H9 (cell line): ENCODE data around the gene CDS1. TPM values are rescaled to one million over a fixed set of nuclear protein-coding genes. Genes with fewer than 3 reads are reported as not detected.

Experiments
- DNase-seq: peaks from one replicate; pipeline ENCODE4 v3.0.0-alpha.2; 2017
- H2AFZ ChIP-seq: one replicate; pipeline ENCODE4 v1.6.1; 2013; ENCODE audit warnings: mild to moderate bottlenecking, low read length, control low read depth, moderate library complexity
- H2AK5ac ChIP-seq: 2 replicates; pipeline ENCODE4 v1.6.1; 2013; ENCODE audit warnings: low read length, control low read depth, mixed read lengths; ENCODE audit not compliant: insufficient read length
- H2BK120ac ChIP-seq: one replicate; pipeline ENCODE4 v1.6.1; 2013; ENCODE audit warnings: low read depth, mild to moderate bottlenecking, low read length, control low read depth, inconsistent platforms; ENCODE audit not compliant: poor library complexity, severe bottlenecking
- H2BK12ac ChIP-seq: 2 replicates; pipeline ENCODE4 v1.6.1; 2013; ENCODE audit warnings: low read length, control low read depth, mixed read lengths, low read depth; ENCODE audit not compliant: insufficient read length
- H2BK15ac ChIP-seq: 2 replicates; pipeline ENCODE4 v1.6.1; 2013; ENCODE audit warnings: low read depth, low read length, control low read depth
- H2BK20ac ChIP-seq: one replicate; pipeline ENCODE4 v1.6.1; 2013; ENCODE audit warnings: low read depth, mild to moderate bottlenecking, low read length, control low read depth, inconsistent platforms; ENCODE audit not compliant: poor library complexity, severe bottlenecking
- H2BK5ac ChIP-seq: 2 replicates; pipeline ENCODE4 v1.6.1; 2013; ENCODE audit warnings: low read length, control low read depth, mixed read lengths; ENCODE audit not compliant: insufficient read length
- H3K14ac ChIP-seq: 2 replicates; pipeline ENCODE4 v1.6.1; 2013; ENCODE audit warnings: low read length, control low read depth; ENCODE audit not compliant: insufficient read depth
- H3K18ac ChIP-seq: 2 replicates; pipeline ENCODE4 v1.6.1; 2013; ENCODE audit warnings: low read depth, mild to moderate bottlenecking, mixed read lengths, low read length, control low read depth; ENCODE audit not compliant: insufficient read length
- H3K23ac ChIP-seq: 2 replicates; pipeline ENCODE4 v1.6.1; 2013; ENCODE audit warnings: low read length, control low read depth, mixed read lengths, low read depth; ENCODE audit not compliant: insufficient read length
- H3K23me2 ChIP-seq: 2 replicates; pipeline ENCODE4 v1.6.1; 2013; ENCODE audit warnings: low read depth, mild to moderate bottlenecking, mixed read lengths, low read length, control low read depth; ENCODE audit not compliant: insufficient read length, poor library complexity, severe bottlenecking
- H3K27ac ChIP-seq: 2 replicates; pipeline ENCODE4 v1.5.1; 2013; ENCODE audit warnings: low read length, control low read depth, mixed read lengths, low read depth; ENCODE audit not compliant: insufficient read length
- H3K27me3 ChIP-seq: 2 replicates; pipeline ENCODE4 v1.6.1; 2013; ENCODE audit warnings: low read length, control low read depth, inconsistent platforms; ENCODE audit not compliant: insufficient read depth
- H3K4ac ChIP-seq: 2 replicates; pipeline ENCODE4 v1.6.1; 2013; ENCODE audit warnings: low read depth, mild to moderate bottlenecking, control low read depth, inconsistent platforms, low read length, moderate library complexity
- H3K4me1 ChIP-seq: 2 replicates; pipeline ENCODE4 v1.6.1; 2013; ENCODE audit warnings: low read length, control low read depth, inconsistent platforms; ENCODE audit not compliant: insufficient read depth
- H3K4me2 ChIP-seq: 2 replicates; pipeline ENCODE4 v1.6.1; 2013; ENCODE audit warnings: low read length, control low read depth, mixed read lengths; ENCODE audit not compliant: insufficient read length, insufficient read depth
- H3K56ac ChIP-seq: 2 replicates; pipeline ENCODE4 v1.6.1; 2013; ENCODE audit warnings: low read depth, mild to moderate bottlenecking, mixed read lengths, low read length, control low read depth; ENCODE audit not compliant: insufficient read length
- H3K79me1 ChIP-seq: 2 replicates; pipeline ENCODE4 v1.6.1; 2013; ENCODE audit warnings: low read depth, mild to moderate bottlenecking, moderate library complexity, low read length, control low read depth, inconsistent platforms; ENCODE audit not compliant: insufficient read depth, poor library complexity, severe bottlenecking
- H3K79me2 ChIP-seq: 2 replicates; pipeline ENCODE4 v1.6.1; 2013; ENCODE audit warnings: low read length, control low read depth, inconsistent platforms; ENCODE audit not compliant: insufficient read depth
- H3K9ac ChIP-seq: 2 replicates; pipeline ENCODE4 v1.6.1; 2013; ENCODE audit warnings: low read length, control low read depth, mixed read lengths; ENCODE audit not compliant: insufficient read length; ENCODE audit errors: extremely low read depth
- H3K9me3 ChIP-seq: one replicate; pipeline ENCODE4 v1.6.1; 2013; ENCODE audit warnings: low read depth, low read length, inconsistent platforms; ENCODE audit not compliant: control insufficient read depth
- H3T11ph ChIP-seq: one replicate; pipeline ENCODE4 v1.6.1; 2013; ENCODE audit warnings: mild to moderate bottlenecking, low read length, control low read depth, inconsistent platforms
- H4K20me1 ChIP-seq: one replicate; pipeline ENCODE4 v1.6.1; 2013; ENCODE audit not compliant: control insufficient read depth, insufficient read length, insufficient read depth
- H4K5ac ChIP-seq: 2 replicates; pipeline ENCODE4 v1.6.1; 2013; ENCODE audit warnings: low read depth, mild to moderate bottlenecking, mixed read lengths, low read length, control low read depth; ENCODE audit not compliant: insufficient read length
- H4K8ac ChIP-seq: replicated peaks from 2 replicates; pipeline ENCODE4 v1.6.1; 2013; ENCODE audit warnings: low read length, control low read depth, mixed read lengths, low read depth; ENCODE audit not compliant: insufficient read length
- H4K91ac ChIP-seq: 2 replicates; pipeline ENCODE4 v1.6.1; 2013; ENCODE audit warnings: low read depth, mild to moderate bottlenecking, moderate library complexity, mixed read lengths, low read length, control low read depth; ENCODE audit not compliant: insufficient read length
- H3K27ac Mint-ChIP-seq, 3 experiments: 2 replicates in 2 of 3; 3 replicates in 1 of 3; pipeline ENCODE4 v1.8.0; 2020 to 2021; ENCODE audit warnings: mixed read lengths in 3 of 3, mild to moderate bottlenecking in 1 of 3, moderate library complexity in 1 of 3
- H3K27me3 Mint-ChIP-seq: 2 replicates; pipeline ENCODE4 v1.8.0; 2021; ENCODE audit warnings: low read depth, mild to moderate bottlenecking, moderate library complexity, mixed read lengths
- H3K36me3 Mint-ChIP-seq, 3 experiments: 2 replicates in 2 of 3; 3 replicates in 1 of 3; pipeline ENCODE4 v1.8.0; 2020 to 2021; ENCODE audit warnings: low read depth in 3 of 3, mixed read lengths in 3 of 3; ENCODE audit not compliant: insufficient read depth in 1 of 3
- H3K4me1 Mint-ChIP-seq, 2 experiments: 2 replicates each; pipeline ENCODE4 v1.8.0; 2020; ENCODE audit warnings: mixed read lengths in 2 of 2
- H3K4me3 Mint-ChIP-seq, 2 experiments: 2 replicates in 1 of 2; 3 replicates in 1 of 2; pipeline ENCODE4 v1.8.0; 2020 to 2021; ENCODE audit warnings: mild to moderate bottlenecking in 2 of 2, mixed read lengths in 2 of 2, moderate library complexity in 1 of 2
- H3K9me3 Mint-ChIP-seq, 2 experiments: 2 replicates in 1 of 2; 3 replicates in 1 of 2; pipeline ENCODE4 v1.8.0; 2020; ENCODE audit warnings: mild to moderate bottlenecking in 2 of 2, mixed read lengths in 2 of 2, moderate library complexity in 1 of 2
- CTCF ChIP-seq: fragments of 200-600 bp; sonication (generic); conservative IDR thresholded peaks from 3 replicates; pipeline ENCODE4 v1.8.0; 2021; ENCODE audit warnings: antibody characterized with exemption, mild to moderate bottlenecking
- WGBS: extraction: QIAGEN DNeasy Blood & Tissue Kit; methylation state at CpG from one replicate; pipeline ENCODE4 v1.1.7; 2013; ENCODE audit warnings: missing lambda C conversion rate, low lambda C conversion rate, mixed read lengths; ENCODE audit not compliant: insufficient read length; ENCODE audit errors: extremely low coverage; 5-methylcytosine and 5-hydroxymethylcytosine counted together
- total RNA-seq: library from RNA; stranded (reverse); gene quantifications from 2 replicates; pipeline ENCODE4 v1.2.1, GENCODE V29; 2021

Gene CDS1
- total RNA-seq, 1 experiment from 2014 or later = 7.5 TPM

- Histone ChIP-seq H3K56ac (no peak overlapping the region), H3K79me1 (peaks cover 3% of the 10 kb centered on the region), H3K27ac (no peak overlapping the region), H2BK20ac (no peak overlapping the region), H2BK5ac (no peak overlapping the region), H3K9me3 (no peaks in the 10 kb centered on the region), H2BK120ac (no peak overlapping the region), H4K91ac (no peak overlapping the region), H3K9ac (no peak overlapping the region), H3K14ac (no peak overlapping the region), H2BK12ac (no peak overlapping the region), H3K4me1 (peaks cover 6% of the 10 kb centered on the region; the same call in 1 of the 2 replicates), H3K27me3 (no peaks in the 10 kb centered on the region), H3K79me2 (peaks cover 2% of the 10 kb centered on the region; the same call in 1 of the 2 replicates), H2AK5ac (no peak overlapping the region), H4K20me1 (no peaks in the 10 kb centered on the region), H3K4me2 (no peak overlapping the region), H3K4ac (no peak overlapping the region), H3K18ac (no peak overlapping the region), H3K23me2 (no peaks in the 10 kb centered on the region), H3K23ac (no peak overlapping the region), H4K5ac (no peak overlapping the region), H2AFZ (no peak overlapping the region), H4K8ac (no peak overlapping the region), H2BK15ac (no peak overlapping the region), H3T11ph (no peak overlapping the region)
- TF ChIP-seq CTCF = no peak
- Mint-ChIP-seq H3K27me3 (peaks cover 1% of the 10 kb centered on the region; the same call in 1 of the 2 replicates), H3K9me3 (peaks cover 3 to 5% of the 10 kb centered on the region in 2 experiments; a peak in 3 of 5 replicates), H3K27ac (peak overlapping the region in 1 of 3 experiments; percentile 55; a peak in 1 of 7 replicates), H3K4me3 (no peak overlapping the region), H3K36me3 (peaks cover 6 to 29% (median 19%) of the 10 kb centered on the region in 3 experiments; a peak in 6 of 7 replicates), H3K4me1 (peaks cover 44 to 47% of the 10 kb centered on the region in 2 experiments)
- no peak for DNase-seq
- no CpG with 5 or more reads among the region's 2 CpGs for WGBS
Measured at GRCh38 chr4:84594724-84595123, 11.8 kb downstream of the CDS1 start.
